Measurements from ENCODE around the gene OR51F1.
A peak's percentile ranks its signal among the peaks of the same experiment; 100 is the strongest.
"Not testable (repeated sequence)": the region's sequence is repeated elsewhere in the genome, so short reads cannot be mapped to it uniquely, and the experiment has no call there.

OR51F1 gene

GRCh38 chr11:4766420-4767043 lies 3.2 kb downstream of the OR51F1 start:
- no peak overlapping the region for H3K4me2 ChIP-seq
- H3K27me3 ChIP-seq: no peaks in the 10 kb centered on the region
- H3K4me3 ChIP-seq: no peak overlapping the region
- no peaks in the 10 kb centered on the region for H3K9me3 ChIP-seq (replicated peaks in 1 of 11)
- H4K20me1 ChIP-seq: no peaks in the 10 kb centered on the region
- no peak overlapping the region for H3K27ac ChIP-seq
- H3K4me1 ChIP-seq: no peaks in the 10 kb centered on the region
- H3K36me3 ChIP-seq: no peaks in the 10 kb centered on the region
- no peak overlapping the region for H3K9ac ChIP-seq
- TF ChIP-seq Cebpa-rat (IDR thresholded peaks at IDR 0.05): no peak

- no peaks in the 10 kb centered on the region for H3K4me1 ChIP-seq
- no peaks in the 10 kb centered on the region for H4K20me1 ChIP-seq
- no peak overlapping the region for H3K4me3 ChIP-seq
- no peaks in the 10 kb centered on the region for H3K9me3 ChIP-seq (replicated peaks in 1 of 11)
- H3K4me2 ChIP-seq: no peak overlapping the region
- no peaks in the 10 kb centered on the region for H3K36me3 ChIP-seq
- no peak overlapping the region for H3K27ac ChIP-seq
- no peak overlapping the region for H3K9ac ChIP-seq
- H3K27me3 ChIP-seq: no peaks in the 10 kb centered on the region
- TF ChIP-seq Cebpa-rat (IDR thresholded peaks at IDR 0.05): no peak
Measured at GRCh38 chr11:4763096-4763495, 6.6 kb downstream of the OR51F1 start.

GRCh38 chr11:4751201-4751600 lies 18.5 kb downstream of the OR51F1 start:
- Histone ChIP-seq H3K27ac (no peak overlapping the region), H3K9me3 (replicated peaks in 1 of 11) (no peaks in the 10 kb centered on the region), H3K36me3 (no peaks in the 10 kb centered on the region), H4K20me1 (no peaks in the 10 kb centered on the region), H3K4me2 (no peak overlapping the region), H3K4me1 (peaks cover 0 to 9% (median 0%) of the 10 kb centered on the region in 10 experiments; a peak in 4 of 20 replicates), H3K27me3 (no peaks in the 10 kb centered on the region), H3K4me3 (no peak overlapping the region), H3K9ac (no peak overlapping the region)
- no peak for TF ChIP-seq Cebpa-rat (IDR thresholded peaks at IDR 0.05)

GRCh38 chr11:4748438-4748837 lies 21.3 kb downstream of the OR51F1 start:
- TF ChIP-seq Cebpa-rat (IDR thresholded peaks at IDR 0.05): no peak
- H3K9me3 ChIP-seq (replicated peaks in 1 of 11): no peaks in the 10 kb centered on the region
- no peak overlapping the region for H3K4me3 ChIP-seq
- no peaks in the 10 kb centered on the region for H4K20me1 ChIP-seq
- H3K4me2 ChIP-seq: peak overlapping the region in 1 of 11 experiments; percentile 48; a peak in 2 of 22 replicates
- H3K4me1 ChIP-seq: peaks cover 0 to 9% (median 0%) of the 10 kb centered on the region in 10 experiments; a peak in 4 of 20 replicates
- no peak overlapping the region for H3K27ac ChIP-seq
- H3K36me3 ChIP-seq: no peaks in the 10 kb centered on the region
- no peaks in the 10 kb centered on the region for H3K27me3 ChIP-seq
- no peak overlapping the region for H3K9ac ChIP-seq

- no peak overlapping the region for H3K9ac ChIP-seq
- no peak overlapping the region for H3K4me2 ChIP-seq
Measured at GRCh38 chr11:4740735-4741134, 29.0 kb downstream of the OR51F1 start.

GRCh38 chr11:4727171-4727570 lies 42.6 kb downstream of the OR51F1 start:
- TF ChIP-seq Cebpa-rat (IDR thresholded peaks at IDR 0.05): no peak
- H3K4me1 ChIP-seq: no peaks in the 10 kb centered on the region
- H3K9me3 ChIP-seq (replicated peaks in 1 of 11): peaks cover 0 to 4% (median 0%) of the 10 kb centered on the region in 11 experiments; a peak in 1 of 22 replicates
- no peaks in the 10 kb centered on the region for H3K27me3 ChIP-seq
- H3K4me3 ChIP-seq: no peak overlapping the region
- H3K27ac ChIP-seq: no peak overlapping the region
- no peaks in the 10 kb centered on the region for H3K36me3 ChIP-seq
- no peak overlapping the region for H3K9ac ChIP-seq
- no peak overlapping the region for H3K4me2 ChIP-seq
- H4K20me1 ChIP-seq: no peaks in the 10 kb centered on the region

More at GRCh38 chr11:4740735-4741134, 29.0 kb downstream of the OR51F1 start:
- no peak for TF ChIP-seq Cebpa-rat (IDR thresholded peaks at IDR 0.05)
- H3K27me3 ChIP-seq: no peaks in the 10 kb centered on the region
- no peak overlapping the region for H3K27ac ChIP-seq
- H3K36me3 ChIP-seq: no peaks in the 10 kb centered on the region
- H3K4me1 ChIP-seq: peaks cover 0 to 18% (median 0%) of the 10 kb centered on the region in 10 experiments; a peak in 7 of 20 replicates
- H3K4me3 ChIP-seq: no peak overlapping the region
- H4K20me1 ChIP-seq: no peaks in the 10 kb centered on the region
- H3K9me3 ChIP-seq (replicated peaks in 1 of 11): no peaks in the 10 kb centered on the region

GRCh38 chr11:4722616-4723534 lies 46.9 kb downstream of the OR51F1 start:
- not testable (repeated sequence) for H3K4me2 ChIP-seq; H3K9me3 ChIP-seq (replicated peaks in 1 of 11); H4K20me1 ChIP-seq; H3K36me3 ChIP-seq; H3K4me3 ChIP-seq; H3K4me1 ChIP-seq; H3K27ac ChIP-seq; H3K27me3 ChIP-seq; H3K9ac ChIP-seq

Data from BLaER1 treated with 17β-estradiol and CSF1 and Interleukin-3, amounts not matched to agents 10 nM and 100 nM (cell line).